ENCODE measurements around the gene DAPK1.

DAPK1 gene

DNA sequence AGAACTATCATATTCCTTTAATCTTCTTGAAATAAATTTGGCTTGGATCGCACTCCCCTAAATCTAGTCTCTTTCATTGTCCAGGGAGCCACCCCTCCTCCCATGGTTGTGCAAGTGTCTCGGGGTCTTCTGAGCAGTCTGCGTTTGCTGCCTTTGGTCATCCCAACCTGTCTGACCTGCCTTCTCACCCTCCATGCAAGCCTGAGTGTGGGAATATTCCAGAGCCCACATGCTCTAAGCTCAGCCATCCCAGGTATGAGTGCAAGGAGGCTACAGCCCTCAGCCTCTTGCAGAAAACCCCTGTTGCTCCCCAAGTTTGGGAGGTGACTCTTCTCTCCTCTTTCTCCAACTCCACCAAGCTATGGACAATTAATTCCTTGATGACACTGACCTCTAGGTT lies 220.6 kb downstream of the DAPK1 start:
- no peak overlapping the region for H3K9ac ChIP-seq
- no peak overlapping the region for H3K4me3 ChIP-seq
- H3K27ac ChIP-seq = no peak overlapping the region
- H4K20me1 ChIP-seq = no peaks in the 10 kb centered on the region
- no peak for TF ChIP-seq Cebpa-rat (IDR thresholded peaks at IDR 0.05)
- H3K27me3 ChIP-seq = no peaks in the 10 kb centered on the region
- no peaks in the 10 kb centered on the region for H3K36me3 ChIP-seq
- H3K4me1 ChIP-seq = no peaks in the 10 kb centered on the region
- no peaks in the 10 kb centered on the region for H3K9me3 ChIP-seq
- H3K4me2 ChIP-seq = no peak overlapping the region

DNA sequence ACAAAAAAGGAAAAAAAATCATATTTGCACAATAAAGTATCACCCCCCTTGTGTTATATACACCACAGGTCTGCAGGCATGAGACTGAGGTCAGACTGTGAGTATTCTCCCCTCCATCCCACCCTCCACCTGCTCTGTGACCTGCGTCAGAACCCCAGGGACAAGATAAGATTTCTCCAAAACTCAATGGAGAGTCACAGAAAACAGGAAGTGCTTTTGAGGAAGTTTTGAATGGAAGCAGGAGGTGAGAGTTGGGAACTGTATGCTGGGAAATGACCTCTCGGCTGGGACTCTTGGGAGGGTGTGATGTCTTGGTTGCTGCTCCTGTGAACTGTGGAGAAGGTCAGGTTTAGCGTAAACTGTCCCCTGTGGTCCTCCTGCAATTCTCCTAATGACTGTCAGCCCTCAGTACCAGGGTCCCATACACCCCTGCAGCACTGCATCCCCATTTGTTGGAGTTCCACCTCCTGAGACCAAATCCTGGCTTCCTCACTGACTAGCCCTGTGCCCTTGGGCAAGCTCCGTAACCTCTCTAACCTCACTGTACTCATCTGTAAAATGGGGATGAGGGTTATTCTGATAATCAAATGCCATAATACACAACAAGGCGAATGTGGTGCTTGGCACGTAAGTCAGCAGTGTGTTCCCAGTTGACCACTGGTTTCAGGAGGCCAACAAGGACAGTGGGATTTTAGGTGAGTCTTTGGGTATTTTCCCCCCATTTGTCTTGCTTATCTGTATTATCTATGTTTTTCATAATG lies 221.4 kb downstream of the DAPK1 start:
- no peaks in the 10 kb centered on the region for H3K36me3 ChIP-seq
- H3K4me1 ChIP-seq = no peaks in the 10 kb centered on the region
- no peak overlapping the region for H3K27ac ChIP-seq
- H3K27me3 ChIP-seq = no peaks in the 10 kb centered on the region
- no peak for TF ChIP-seq Cebpa-rat (IDR thresholded peaks at IDR 0.05)
- no peaks in the 10 kb centered on the region for H3K9me3 ChIP-seq
- no peak overlapping the region for H3K4me3 ChIP-seq
- no peak overlapping the region for H3K4me2 ChIP-seq
- H4K20me1 ChIP-seq = no peaks in the 10 kb centered on the region
- no peak overlapping the region for H3K9ac ChIP-seq

GRCh38 chr9:87720173-87720572 lies 222.5 kb downstream of the DAPK1 start:
- Histone ChIP-seq H3K27ac (no peak overlapping the region), H3K4me2 (no peak overlapping the region), H3K9me3 (no peaks in the 10 kb centered on the region), H3K27me3 (no peaks in the 10 kb centered on the region), H3K9ac (no peak overlapping the region), H3K4me1 (no peaks in the 10 kb centered on the region), H3K4me3 (no peak overlapping the region), H4K20me1 (no peaks in the 10 kb centered on the region), H3K36me3 (no peaks in the 10 kb centered on the region)
- no peak for TF ChIP-seq Cebpa-rat (IDR thresholded peaks at IDR 0.05)

DNA sequence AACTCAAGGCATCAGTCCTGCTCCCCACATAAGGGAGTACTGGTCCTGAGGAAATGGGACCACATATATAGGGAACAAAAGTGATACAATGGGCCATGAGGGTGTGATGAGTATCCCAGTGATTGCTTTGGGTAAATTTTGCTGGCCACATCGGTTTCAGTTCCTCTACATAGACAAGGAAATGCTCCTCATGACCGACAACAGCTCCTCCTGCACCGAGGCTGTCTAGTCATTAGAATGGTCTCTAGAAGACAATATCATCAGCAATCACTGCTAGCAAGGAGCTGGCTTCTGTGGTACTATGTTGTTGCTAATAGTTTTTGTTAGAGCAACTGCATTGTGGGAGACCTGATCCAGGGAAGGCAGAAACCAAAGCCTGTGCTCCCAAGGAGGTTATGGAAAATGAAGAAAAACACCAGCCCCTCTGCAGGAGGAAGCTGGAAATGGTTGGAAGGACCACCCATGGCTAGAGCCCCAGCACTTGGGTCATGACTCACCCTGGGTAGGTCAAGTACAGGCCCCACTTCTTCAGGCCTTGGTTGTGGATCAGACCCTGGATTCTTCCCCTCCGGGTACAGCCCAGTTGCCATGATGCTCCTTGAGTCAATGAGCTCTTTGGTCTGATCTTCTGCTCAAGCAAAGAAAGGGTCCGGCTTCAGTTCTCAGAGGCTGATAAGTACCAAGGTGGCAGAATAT lies 224.9 kb downstream of the DAPK1 start:
- Histone ChIP-seq H3K9ac (no peak overlapping the region), H3K36me3 (no peaks in the 10 kb centered on the region), H3K4me3 (no peak overlapping the region), H3K27me3 (no peaks in the 10 kb centered on the region), H3K27ac (no peak overlapping the region), H3K9me3 (peaks cover 16% of the 10 kb centered on the region), H3K4me1 (no peaks in the 10 kb centered on the region), H3K4me2 (no peak overlapping the region), H4K20me1 (no peaks in the 10 kb centered on the region)
- no peak for TF ChIP-seq Cebpa-rat (IDR thresholded peaks at IDR 0.05)

- Histone ChIP-seq H3K4me2 (no peak overlapping the region), H3K27ac (no peak overlapping the region), H3K9ac (no peak overlapping the region), H3K27me3 (no peaks in the 10 kb centered on the region), H3K36me3 (no peaks in the 10 kb centered on the region), H3K4me1 (no peaks in the 10 kb centered on the region), H4K20me1 (no peaks in the 10 kb centered on the region), H3K9me3 (peaks cover 16% of the 10 kb centered on the region), H3K4me3 (no peak overlapping the region)
- TF ChIP-seq Cebpa-rat (IDR thresholded peaks at IDR 0.05) = no peak
Measured at GRCh38 chr9:87725356-87725899, 227.8 kb downstream of the DAPK1 start.

DNA sequence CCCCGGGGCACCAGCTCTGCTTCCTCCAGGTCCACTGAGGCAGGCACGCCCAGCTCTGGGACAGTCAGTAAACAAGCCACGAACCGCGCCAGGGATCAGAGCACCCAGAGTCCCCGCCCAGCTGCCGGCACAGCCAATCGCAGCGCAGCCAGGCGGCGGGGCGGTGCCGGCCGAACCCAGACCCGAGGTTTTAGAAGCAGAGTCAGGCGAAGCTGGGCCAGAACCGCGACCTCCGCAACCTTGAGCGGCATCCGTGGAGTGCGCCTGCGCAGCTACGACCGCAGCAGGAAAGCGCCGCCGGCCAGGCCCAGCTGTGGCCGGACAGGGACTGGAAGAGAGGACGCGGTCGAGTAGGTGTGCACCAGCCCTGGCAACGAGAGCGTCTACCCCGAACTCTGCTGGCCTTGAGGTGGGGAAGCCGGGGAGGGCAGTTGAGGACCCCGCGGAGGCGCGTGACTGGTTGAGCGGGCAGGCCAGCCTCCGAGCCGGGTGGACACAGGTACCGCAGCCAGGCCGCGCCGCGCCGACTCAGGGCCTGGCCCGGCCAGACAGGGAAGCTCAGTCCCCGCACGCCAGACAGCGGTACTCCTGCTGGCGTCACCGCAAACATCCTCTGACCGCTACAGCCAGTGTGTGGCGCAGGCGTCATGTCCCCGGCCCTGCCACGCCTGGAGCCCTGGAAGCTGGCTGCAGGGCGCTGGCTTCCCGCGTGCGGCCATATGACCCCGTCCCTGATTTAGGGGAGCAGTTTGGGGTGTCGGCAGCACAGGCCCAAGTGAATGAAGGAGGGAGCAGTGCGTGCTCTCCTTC lies 228.4 kb downstream of the DAPK1 start, which contains the start of gene CTSL:
CTSL (plus strand) TSS at position 220 of the 810 bp plus-strand sequence. CDS start 1,485 bp downstream, outside the sequence.
- Histone ChIP-seq H3K9me3 (peaks cover 16% of the 10 kb centered on the region), H3K27me3 (no peaks in the 10 kb centered on the region), H4K20me1 (no peaks in the 10 kb centered on the region), H3K36me3 (no peaks in the 10 kb centered on the region), H3K27ac (no peak within 1 kb of the TSS), H3K4me3 (no peak within 1 kb of the TSS), H3K4me2 (no peak within 1 kb of the TSS), H3K9ac (no peak within 1 kb of the TSS), H3K4me1 (no peaks in the 10 kb centered on the region)
- TF ChIP-seq Cebpa-rat (IDR thresholded peaks at IDR 0.05) = no peak

DNA sequence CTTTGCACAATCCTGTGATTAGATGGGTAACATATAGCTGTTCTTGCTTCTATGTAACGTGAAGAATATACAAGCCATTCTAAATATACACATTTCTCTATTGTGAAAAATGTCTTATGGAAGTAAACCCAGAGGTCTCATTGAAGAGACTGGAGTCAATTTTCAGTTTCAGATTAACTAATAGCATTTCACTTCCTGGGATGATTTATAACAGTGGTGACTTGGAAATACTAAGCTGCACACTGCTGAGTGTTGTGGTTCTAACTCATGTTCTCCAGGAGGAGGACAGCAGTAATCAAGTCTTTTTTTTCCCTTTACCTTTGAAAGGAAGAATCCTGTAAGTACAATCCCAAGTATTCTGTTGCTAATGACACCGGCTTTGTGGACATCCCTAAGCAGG lies 231.6 kb downstream of the DAPK1 start:
- Histone ChIP-seq H3K27ac (no peak overlapping the region), H3K4me3 (no peak overlapping the region), H3K9me3 (peaks cover 16% of the 10 kb centered on the region), H4K20me1 (no peaks in the 10 kb centered on the region), H3K4me1 (no peaks in the 10 kb centered on the region), H3K9ac (no peak overlapping the region), H3K27me3 (no peaks in the 10 kb centered on the region), H3K36me3 (no peaks in the 10 kb centered on the region), H3K4me2 (no peak overlapping the region)
- no peak for TF ChIP-seq Cebpa-rat (IDR thresholded peaks at IDR 0.05)

DNA sequence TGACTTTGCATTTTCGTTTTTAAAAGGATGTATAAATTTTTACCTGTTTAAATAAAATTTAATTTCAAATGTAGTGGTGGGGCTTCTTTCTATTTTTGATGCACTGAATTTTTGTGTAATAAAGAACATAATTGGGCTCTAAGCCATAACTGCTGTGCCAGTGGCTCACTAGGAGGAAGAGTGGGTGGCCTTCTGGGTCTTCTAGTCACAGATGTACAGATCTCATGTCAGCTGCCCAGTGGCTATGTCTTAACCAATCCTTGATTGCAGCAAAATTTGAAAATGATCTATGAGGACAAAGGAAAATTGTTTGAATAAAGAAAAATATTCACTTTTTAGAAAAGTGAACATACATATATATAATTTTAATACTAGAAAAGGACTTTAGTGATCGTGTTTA lies 233.7 kb downstream of the DAPK1 start:
- H3K27ac ChIP-seq = no peak overlapping the region
- no peak overlapping the region for H3K4me2 ChIP-seq

GRCh38 chr9:87732344-87732743 lies 234.7 kb downstream of the DAPK1 start:
- H4K20me1 ChIP-seq = no peaks in the 10 kb centered on the region
- TF ChIP-seq Cebpa-rat (IDR thresholded peaks at IDR 0.05) = no peak
- H3K27me3 ChIP-seq = no peaks in the 10 kb centered on the region
- H3K27ac ChIP-seq = no peak overlapping the region
- H3K36me3 ChIP-seq = no peaks in the 10 kb centered on the region
- H3K4me3 ChIP-seq = no peak overlapping the region
- H3K4me2 ChIP-seq = no peak overlapping the region
- H3K9me3 ChIP-seq = no peaks in the 10 kb centered on the region
- H3K9ac ChIP-seq = no peak overlapping the region
- no peaks in the 10 kb centered on the region for H3K4me1 ChIP-seq

More for the DNA sequence above, 233.7 kb downstream of the DAPK1 start:
- Histone ChIP-seq H3K36me3 (no peaks in the 10 kb centered on the region), H4K20me1 (no peaks in the 10 kb centered on the region), H3K4me3 (no peak overlapping the region), H3K4me1 (no peaks in the 10 kb centered on the region), H3K9me3 (peaks cover 5% of the 10 kb centered on the region), H3K27me3 (no peaks in the 10 kb centered on the region), H3K9ac (no peak overlapping the region)
- TF ChIP-seq Cebpa-rat (IDR thresholded peaks at IDR 0.05) = no peak

All from BLaER1 (cell line).